CD4-positive, alpha-beta T cell treated with Interleukin-17A for 1 hour (primary cell): ENCODE results near the gene CUEDC2.

Experiments used
- DNase-seq: peaks from one replicate; pipeline ENCODE4 v3.0.0-alpha.2; 2020

CUEDC2 gene

GRCh38 chr10:102432162-102432950, at the start of gene CUEDC2:
TSS of gene CUEDC2 (minus strand) at chr10:102432574. CDS start at chr10:102425188, 7,386 bp downstream.
- DNase-seq, result peak; percentile 97

- no peak for DNase-seq
These were observed 48.0 kb upstream of the CUEDC2 start for GRCh38 chr10:102480396-102480795.

- DNase-seq, result peak; percentile 6
These were observed 47.3 kb upstream of the CUEDC2 start for GRCh38 chr10:102479651-102480050.

- peak; percentile 7 for DNase-seq
These were observed 44.2 kb upstream of the CUEDC2 start for GRCh38 chr10:102476466-102477141.

GRCh38 chr10:102475451-102476040, 43.2 kb upstream of the CUEDC2 start:
- no peak for DNase-seq

- peak; percentile 27 for DNase-seq
These were observed 41.3 kb upstream of the CUEDC2 start for GRCh38 chr10:102473445-102474331.

GRCh38 chr10:102470579-102471546, 38.5 kb upstream of the CUEDC2 start:
- DNase-seq, result no peak

GRCh38 chr10:102468683-102469082, 36.3 kb upstream of the CUEDC2 start:
- DNase-seq, result no peak

- no peak for DNase-seq
These were observed 35.6 kb upstream of the CUEDC2 start for GRCh38 chr10:102467971-102468438.

- DNase-seq, result no peak
These were observed 34.9 kb upstream of the CUEDC2 start for GRCh38 chr10:102467318-102467717.

- no peak for DNase-seq
These were observed 33.1 kb upstream of the CUEDC2 start for GRCh38 chr10:102465466-102465865.

GRCh38 chr10:102463983-102464382, 31.6 kb upstream of the CUEDC2 start:
- no peak for DNase-seq

- DNase-seq, result no peak
These were observed 30.2 kb upstream of the CUEDC2 start for GRCh38 chr10:102462512-102463054.

- DNase-seq, result peak; percentile 92
These were observed 29.0 kb upstream of the CUEDC2 start for GRCh38 chr10:102461187-102462054.

- no peak for DNase-seq
These were observed 28.4 kb upstream of the CUEDC2 start for GRCh38 chr10:102460836-102461186.

GRCh38 chr10:102458656-102459055, 26.3 kb upstream of the CUEDC2 start:
- DNase-seq, result no peak

- DNase-seq, result no peak
These were observed 25.3 kb upstream of the CUEDC2 start for GRCh38 chr10:102457591-102458150.

GRCh38 chr10:102455893-102456471, 23.6 kb upstream of the CUEDC2 start:
- DNase-seq, result no peak
